HepG2 (cell line): ENCODE measurements around the gene VKORC1L1. TPM values are rescaled to one million over a fixed set of nuclear protein-coding genes. Genes with fewer than 3 reads are reported as not detected.

Experiments
- ATAC-seq: fragments of 200-7000 bp; cut with Tn5 transposase; 3 replicates; pipeline ENCODE4 v1.9.1; 2020; ENCODE audit warnings: mild to moderate bottlenecking, moderate library complexity
- BruUV-seq: library from RNA; stranded (reverse); fragments of 400-500 nt; replicated peaks from 2 replicates; lab custom pipeline; 2021; lab: Mats Ljungman, UMichigan
- CTCF ChIA-PET: fragments of 300-600 bp; formaldehyde crosslinking; extraction: SDS; loops from one replicate; lab custom pipeline; 2021; ENCODE audit warnings: low total read pairs, inconsistent platforms, low intra/inter-chr PET ratio; lab: Yijun Ruan, JAX
- POLR2A ChIA-PET: fragments of 350-600 bp; sonication (Branson Sonifier 250); formaldehyde crosslinking; loops from one replicate; lab custom pipeline; 2020; ENCODE audit warnings: antibody characterized with exemption, inconsistent platforms; lab: Yijun Ruan, JAX
- DNase-seq: peaks from one replicate; pipeline ENCODE4 v3.0.0-alpha.2; 2015; ENCODE audit warnings: low spot score
- FAIRE-seq: peaks from 3 replicates; lab custom pipeline; 2011; peaks lifted over from hg19 to GRCh38; lab: Jason Lieb, UNC
- H2AFZ ChIP-seq: one replicate; pipeline ENCODE4 v1.6.1; 2011; ENCODE audit warnings: low read length, inconsistent platforms
- H3K27ac ChIP-seq: fragments of 300-600 bp; 3 replicates; pipeline ENCODE4 v1.8.0; 2011; ENCODE audit warnings: mixed run types, mild to moderate bottlenecking, mixed read lengths, low read length, inconsistent platforms; ENCODE audit not compliant: insufficient read depth; ENCODE audit errors: extremely low read length
- H3K27me3 ChIP-seq, 2 experiments: fragments of 200-600 bp in 1 of 2; 2 replicates in 1 of 2; 3 replicates in 1 of 2; pipeline versions ENCODE4 v1.6.0 to v1.8.0; 2011; ENCODE audit warnings: low read length in 2 of 2, mild to moderate bottlenecking in 2 of 2, moderate library complexity in 2 of 2, inconsistent platforms in 1 of 2; ENCODE audit not compliant: insufficient read depth in 2 of 2, control insufficient read depth in 1 of 2
- H3K36me3 ChIP-seq, 2 experiments: fragments of 200-600 bp in 1 of 2; replicated peaks in 1 of 2; 2 replicates in 1 of 2; 3 replicates in 1 of 2; pipeline versions ENCODE4 v1.5.1 to v1.8.0; 2011; ENCODE audit warnings: low read length in 2 of 2, inconsistent platforms in 1 of 2; ENCODE audit not compliant: insufficient read depth in 2 of 2, control insufficient read depth in 1 of 2
- H3K4me1 ChIP-seq: 2 replicates; pipeline ENCODE4 v1.5.1; 2012; ENCODE audit warnings: low read length, inconsistent platforms; ENCODE audit not compliant: insufficient read depth
- H3K4me2 ChIP-seq: 2 replicates; pipeline ENCODE4 v1.6.0; 2011; ENCODE audit warnings: low read depth, low read length, inconsistent platforms
- H3K4me3 ChIP-seq, 3 experiments: fragments of 200-600 bp in 1 of 3; sonication (generic), shearing (Covaris generic) in 1 of 3; replicated peaks in 1 of 3; 2 replicates each; pipeline ENCODE4 v1.5.1; 2011 to 2016; ENCODE audit warnings: low read length in 3 of 3, inconsistent platforms in 2 of 3, low read depth in 2 of 3, mild to moderate bottlenecking in 2 of 3, control low read depth in 1 of 3, mixed read lengths in 1 of 3; ENCODE audit not compliant: insufficient read depth in 1 of 3
- H3K79me2 ChIP-seq: one replicate; pipeline ENCODE4 v1.6.1; 2011; ENCODE audit warnings: low read length, inconsistent platforms; ENCODE audit not compliant: insufficient read depth
- H3K9ac ChIP-seq: 2 replicates; pipeline ENCODE4 v1.6.0; 2011; ENCODE audit warnings: mild to moderate bottlenecking, low read depth, low read length, inconsistent platforms; ENCODE audit not compliant: insufficient read depth
- H3K9me3 ChIP-seq: 2 replicates; pipeline ENCODE4 v1.5.1; 2012; ENCODE audit warnings: mild to moderate bottlenecking, low read length
- H4K20me1 ChIP-seq: 2 replicates; pipeline ENCODE4 v1.6.0; 2011; ENCODE audit warnings: inconsistent platforms, mild to moderate bottlenecking, low read length, moderate library complexity; ENCODE audit not compliant: insufficient read depth
- CCAR2 ChIP-seq: fragments of 200-400 bp; formaldehyde crosslinking; optimal IDR thresholded peaks from 2 replicates; pipeline ENCODE3; 2018; ENCODE audit warnings: low read depth, mild to moderate bottlenecking, low read length, moderate library complexity
- FOXA1 ChIP-seq, 2 experiments: fragments of 450-650 bp in 1 of 2; sonication (generic) in 1 of 2; formaldehyde crosslinking in 1 of 2; IDR thresholded peaks; 2 replicates each; pipeline versions ENCODE4 v1.4.0 to v1.6.1; 2016 to 2020; ENCODE audit warnings: missing genetic modification reagents in 1 of 2
- GTF3A ChIP-seq: sonication (generic); formaldehyde crosslinking; conservative IDR thresholded peaks from 2 replicates; pipeline ENCODE4 v1.4.0; 2020; ENCODE audit warnings: mild to moderate bottlenecking, missing genetic modification reagents
- NR2F6 ChIP-seq, 2 experiments: IDR thresholded peaks; 2 replicates each; pipeline ENCODE4 v1.6.1; 2016; ENCODE audit warnings: antibody characterized with exemption in 1 of 2, mild to moderate bottlenecking in 1 of 2
- SP1 ChIP-seq, 2 experiments: fragments of 450-650 bp in 1 of 2; sonication (generic) in 1 of 2; formaldehyde crosslinking in 1 of 2; IDR thresholded peaks; 2 replicates each; pipeline versions ENCODE4 v1.4.0 to v1.6.1; 2016 to 2020; ENCODE audit warnings: missing genetic modification reagents in 1 of 2
- ZNF335 ChIP-seq: sonication (generic); formaldehyde crosslinking; IDR thresholded peaks from 2 replicates; pipeline ENCODE4 v1.4.0; 2020; ENCODE audit warnings: missing genetic modification reagents
- ZNF83 ChIP-seq: sonication (generic); formaldehyde crosslinking; IDR thresholded peaks from 2 replicates; pipeline ENCODE4 v1.4.0; 2020; ENCODE audit warnings: missing genetic modification reagents, mild to moderate bottlenecking, borderline replicate concordance
- WGBS: methylation state at CpG from one replicate; pipeline ENCODE4 v1.1.6; 2017; ENCODE audit warnings: low lambda C conversion rate; 5-methylcytosine and 5-hydroxymethylcytosine counted together
- in situ Hi-C: cut with HindIII; loops from 2 replicates; pipeline ENCODE4 v1.10.0; 2017; ENCODE audit warnings: low pct_unique_long_range_greater_than_20kb; ENCODE audit not compliant: extremely low pct_ligation_motif_present
- intact Hi-C: fragments of 100-400 bp; cut with micrococcal nuclease; formaldehyde crosslinking; loops from one replicate; pipeline ENCODE4 v1.10.0; 2022; ENCODE audit not compliant: unreplicated experiment
- polyA plus RNA-seq, 8 experiments: library from polyadenylated mRNA; depleted of rRNA in 3 of 8; stranded (reverse) in 7 of 8; unstranded in 1 of 8; fragments of >200 nt; fragmentation: Illumina TruSeq in 4 of 8; extraction: Trizol in 4 of 8; gene quantifications; 2 replicates each; pipeline versions ENCODE4 v1.2.1 to v1.2.3, GENCODE V29; 2011 to 2016; ENCODE audit warnings: low read depth in 4 of 8, missing spikeins in 1 of 8, mixed read lengths in 1 of 8; ENCODE audit not compliant: insufficient read depth in 1 of 8
- total RNA-seq, 5 experiments: library from RNA; depleted of rRNA; stranded (reverse); fragments of >200 nt; fragmentation: Illumina TruSeq; extraction: Trizol; gene quantifications; 2 replicates each; pipeline ENCODE4 v1.2.3, GENCODE V29; 2016; ENCODE audit warnings: low read depth in 1 of 5
- TF ChIP-seq, protein P1 (sequence below): sonication (generic); formaldehyde crosslinking; IDR thresholded peaks from 2 replicates; pipeline ENCODE4 v1.9.0; 2021; ENCODE audit warnings: missing genetic modification reagents, mild to moderate bottlenecking, borderline replicate concordance

Gene VKORC1L1
- total and polyA plus RNA-seq, 2 of the 13 experiments (the other 11 are each of a cell fraction or from before 2014, with no cell fraction given): 13.9 to 16.5 TPM

- TF ChIP-seq, protein P1, sequence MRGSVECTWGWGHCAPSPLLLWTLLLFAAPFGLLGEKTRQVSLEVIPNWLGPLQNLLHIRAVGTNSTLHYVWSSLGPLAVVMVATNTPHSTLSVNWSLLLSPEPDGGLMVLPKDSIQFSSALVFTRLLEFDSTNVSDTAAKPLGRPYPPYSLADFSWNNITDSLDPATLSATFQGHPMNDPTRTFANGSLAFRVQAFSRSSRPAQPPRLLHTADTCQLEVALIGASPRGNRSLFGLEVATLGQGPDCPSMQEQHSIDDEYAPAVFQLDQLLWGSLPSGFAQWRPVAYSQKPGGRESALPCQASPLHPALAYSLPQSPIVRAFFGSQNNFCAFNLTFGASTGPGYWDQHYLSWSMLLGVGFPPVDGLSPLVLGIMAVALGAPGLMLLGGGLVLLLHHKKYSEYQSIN (CRISPR knock-in tag): no peak
- TF ChIP-seq ZNF335 (CRISPR knock-in tag) (no peak), GTF3A (CRISPR knock-in tag) (no peak), FOXA1 (IDR thresholded peaks at IDR 0.05) (no peak), FOXA1 (CRISPR knock-in tag; IDR thresholded peaks at IDR 0.05) (no peak), ZNF83 (CRISPR knock-in tag) (no peak)
Observed at GRCh38 chr7:65892161-65892560, 19.3 kb downstream of the VKORC1L1 start (continued).

DNA sequence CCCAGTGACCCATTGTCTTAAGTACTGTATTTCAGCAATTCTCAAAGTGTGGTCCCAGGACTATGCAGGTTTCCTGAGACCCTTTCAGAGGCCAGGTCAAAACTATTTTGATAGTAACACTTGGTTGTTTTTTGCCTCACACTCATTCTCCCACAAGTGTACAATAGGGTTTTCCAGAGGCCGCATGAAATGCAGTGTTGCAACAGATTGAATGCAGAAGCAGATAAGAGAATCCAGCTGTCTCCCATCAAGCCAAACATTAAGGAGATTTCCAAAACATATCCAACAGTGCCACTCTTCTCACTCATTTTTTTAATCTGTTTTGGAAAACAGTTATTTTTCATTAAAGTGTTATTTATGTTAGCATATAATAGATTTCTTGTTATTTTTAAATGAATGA, 20.0 kb downstream of the VKORC1L1 start:
- no peak overlapping the region for H3K4me2 ChIP-seq
- ChIA-PET POLR2A (no interaction called here), CTCF (no interaction called here)
- no peak overlapping the region for H3K9ac ChIP-seq
- WGBS: 91% methylated on average over 1 of the region's 1 CpG
- H3K9me3 ChIP-seq: no peaks in the 10 kb centered on the region
- no peaks in the 10 kb centered on the region for H4K20me1 ChIP-seq
- TF ChIP-seq NR2F6 (IDR thresholded peaks at IDR 0.05): no peak
- no peak for TF ChIP-seq NR2F6 (CRISPR knock-in tag; IDR thresholded peaks at IDR 0.05)
- TF ChIP-seq CCAR2: no peak
- TF ChIP-seq SP1 (IDR thresholded peaks at IDR 0.05): no peak
- TF ChIP-seq SP1 (CRISPR knock-in tag; IDR thresholded peaks at IDR 0.05): no peak
- no peak for DNase-seq
- TSS peak; percentile 28 for BruUV-seq
- no peak overlapping the region for H3K27ac ChIP-seq
- intact Hi-C loops: no loop called here
- peaks cover 2 to 12% of the 10 kb centered on the region in 2 experiments; a peak in 3 of 5 replicates for H3K36me3 ChIP-seq
- no peak overlapping the region for H3K4me3 ChIP-seq
- H3K27me3 ChIP-seq: no peaks in the 10 kb centered on the region
- H3K79me2 ChIP-seq: peaks cover 7% of the 10 kb centered on the region
- ATAC-seq: no peak
- H3K4me1 ChIP-seq: no peaks in the 10 kb centered on the region
- FAIRE-seq: no peak
- in situ Hi-C loops: no loop called here
- no peak overlapping the region for H2AFZ ChIP-seq
